A549 (cell line): ENCODE data around the gene TSSK2.

Experiments used
- EP300 ChIP-seq, 2 experiments: fragments of >200 bp; sonication (Bioruptor Twin); formaldehyde crosslinking; IDR thresholded peaks; 2 replicates in 1 of 2; 3 replicates in 1 of 2; pipeline ENCODE4 v1.6.1; 2016 to 2017
- HDAC2 ChIP-seq: fragments of 200-600 bp; sonication (generic); IDR thresholded peaks from 2 replicates; pipeline ENCODE4 v1.6.1; 2016
- HOXA7 ChIP-seq: fragments of 250-450 bp; sonication (Bioruptor Pico); IDR thresholded peaks from 2 replicates; pipeline ENCODE4 v1.5.0; 2020; ENCODE audit warnings: mild to moderate bottlenecking, moderate library complexity
- JUNB ChIP-seq: fragments of >200 bp; sonication (Bioruptor Twin); formaldehyde crosslinking; IDR thresholded peaks from 2 replicates; pipeline ENCODE4 v1.6.1; 2016
- MAZ ChIP-seq: fragments of 150-350 bp; IDR thresholded peaks from 2 replicates; pipeline ENCODE4 v1.6.1; 2014; ENCODE audit warnings: antibody characterized with exemption, low read depth, low read length, borderline replicate concordance
- POLR2A ChIP-seq: IDR thresholded peaks from 2 replicates; pipeline ENCODE4 v1.6.1; 2012; ENCODE audit warnings: mild to moderate bottlenecking, low read length
- RAD21 ChIP-seq, 2 experiments: fragments of >200 bp in 1 of 2; sonication (Bioruptor Twin) in 1 of 2; formaldehyde crosslinking in 1 of 2; IDR thresholded peaks in 1 of 2; conservative IDR thresholded peaks in 1 of 2; 2 replicates in 1 of 2; 3 replicates in 1 of 2; pipeline ENCODE4 v1.6.1; 2012 to 2018; ENCODE audit warnings: inconsistent platforms in 1 of 2
- TF ChIP-seq, protein P1 (sequence below): IDR thresholded peaks from 2 replicates; pipeline ENCODE4 v1.6.1; 2012
- TF ChIP-seq, protein P2 (sequence below): fragments of 200-600 bp; sonication (generic); IDR thresholded peaks from 2 replicates; pipeline ENCODE4 v1.6.1; 2016; ENCODE audit warnings: antibody characterized with exemption, mild to moderate bottlenecking, moderate library complexity
- TF ChIP-seq, protein P3 (sequence below): fragments of >200 bp; sonication (Bioruptor Twin); formaldehyde crosslinking; IDR thresholded peaks from 3 replicates; pipeline ENCODE4 v1.5.1; 2016

DNA sequence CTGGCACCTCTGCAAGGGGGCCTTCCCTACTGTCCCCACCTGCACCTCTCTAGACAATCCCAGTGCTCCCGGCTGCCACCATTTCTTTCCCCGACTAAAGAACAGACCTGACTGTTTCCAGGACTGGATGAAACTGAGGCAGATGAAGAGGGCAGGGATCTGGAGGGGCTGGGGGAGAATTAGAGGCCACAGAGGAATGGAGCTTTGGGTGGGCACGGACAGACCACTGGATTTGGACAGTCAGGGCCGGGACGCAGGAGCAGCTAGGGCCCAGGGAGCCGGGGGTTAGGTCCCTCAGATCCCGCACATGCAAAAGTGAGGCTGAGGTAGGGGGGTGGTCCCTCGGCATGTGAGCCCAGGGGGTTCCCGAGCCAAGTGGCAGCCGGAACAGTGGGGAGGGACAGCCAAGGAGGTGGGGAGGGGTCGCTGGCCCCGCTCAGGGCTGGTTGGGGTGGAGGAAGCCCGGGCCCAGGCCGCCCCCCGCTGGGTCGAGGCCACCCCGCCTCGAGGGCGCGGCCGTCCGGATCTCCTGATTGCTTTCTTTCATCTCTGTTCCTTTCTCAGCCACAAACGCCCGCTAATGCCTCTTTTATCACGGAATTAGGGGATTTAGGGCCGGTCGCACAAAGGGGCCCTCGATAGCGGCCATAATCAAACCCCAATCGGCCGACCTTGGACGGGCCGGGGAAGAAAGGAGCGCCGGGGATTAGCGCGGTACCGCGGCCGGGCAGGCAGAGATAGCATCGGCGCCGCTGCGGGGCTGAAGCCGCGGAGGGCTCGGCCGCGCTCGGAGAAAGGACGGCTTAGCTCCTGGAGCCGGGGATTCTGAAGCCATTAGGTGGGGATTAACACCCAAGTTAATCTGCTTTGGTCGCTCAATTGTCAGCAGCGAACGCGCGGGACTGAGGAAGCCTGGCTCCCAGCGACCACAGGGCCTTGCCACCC lies 38.2 kb downstream of the TSSK2 start:
- TF ChIP-seq, protein P1, sequence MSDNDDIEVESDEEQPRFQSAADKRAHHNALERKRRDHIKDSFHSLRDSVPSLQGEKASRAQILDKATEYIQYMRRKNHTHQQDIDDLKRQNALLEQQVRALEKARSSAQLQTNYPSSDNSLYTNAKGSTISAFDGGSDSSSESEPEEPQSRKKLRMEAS, result no peak
- TF ChIP-seq, protein P2, sequence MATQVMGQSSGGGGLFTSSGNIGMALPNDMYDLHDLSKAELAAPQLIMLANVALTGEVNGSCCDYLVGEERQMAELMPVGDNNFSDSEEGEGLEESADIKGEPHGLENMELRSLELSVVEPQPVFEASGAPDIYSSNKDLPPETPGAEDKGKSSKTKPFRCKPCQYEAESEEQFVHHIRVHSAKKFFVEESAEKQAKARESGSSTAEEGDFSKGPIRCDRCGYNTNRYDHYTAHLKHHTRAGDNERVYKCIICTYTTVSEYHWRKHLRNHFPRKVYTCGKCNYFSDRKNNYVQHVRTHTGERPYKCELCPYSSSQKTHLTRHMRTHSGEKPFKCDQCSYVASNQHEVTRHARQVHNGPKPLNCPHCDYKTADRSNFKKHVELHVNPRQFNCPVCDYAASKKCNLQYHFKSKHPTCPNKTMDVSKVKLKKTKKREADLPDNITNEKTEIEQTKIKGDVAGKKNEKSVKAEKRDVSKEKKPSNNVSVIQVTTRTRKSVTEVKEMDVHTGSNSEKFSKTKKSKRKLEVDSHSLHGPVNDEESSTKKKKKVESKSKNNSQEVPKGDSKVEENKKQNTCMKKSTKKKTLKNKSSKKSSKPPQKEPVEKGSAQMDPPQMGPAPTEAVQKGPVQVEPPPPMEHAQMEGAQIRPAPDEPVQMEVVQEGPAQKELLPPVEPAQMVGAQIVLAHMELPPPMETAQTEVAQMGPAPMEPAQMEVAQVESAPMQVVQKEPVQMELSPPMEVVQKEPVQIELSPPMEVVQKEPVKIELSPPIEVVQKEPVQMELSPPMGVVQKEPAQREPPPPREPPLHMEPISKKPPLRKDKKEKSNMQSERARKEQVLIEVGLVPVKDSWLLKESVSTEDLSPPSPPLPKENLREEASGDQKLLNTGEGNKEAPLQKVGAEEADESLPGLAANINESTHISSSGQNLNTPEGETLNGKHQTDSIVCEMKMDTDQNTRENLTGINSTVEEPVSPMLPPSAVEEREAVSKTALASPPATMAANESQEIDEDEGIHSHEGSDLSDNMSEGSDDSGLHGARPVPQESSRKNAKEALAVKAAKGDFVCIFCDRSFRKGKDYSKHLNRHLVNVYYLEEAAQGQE, result no peak
- TF ChIP-seq JUNB (no peak), MAZ (no peak), EP300 (IDR thresholded peaks at IDR 0.05) (no peak), POLR2A (no peak), HDAC2 (no peak), RAD21 (conservative IDR thresholded peaks at IDR 0.05 in 1 of 2, IDR thresholded peaks at IDR 0.05 in 1 of 2) (no peak), HOXA7 (CRISPR knock-in tag) (no peak)
- TF ChIP-seq, protein P3, sequence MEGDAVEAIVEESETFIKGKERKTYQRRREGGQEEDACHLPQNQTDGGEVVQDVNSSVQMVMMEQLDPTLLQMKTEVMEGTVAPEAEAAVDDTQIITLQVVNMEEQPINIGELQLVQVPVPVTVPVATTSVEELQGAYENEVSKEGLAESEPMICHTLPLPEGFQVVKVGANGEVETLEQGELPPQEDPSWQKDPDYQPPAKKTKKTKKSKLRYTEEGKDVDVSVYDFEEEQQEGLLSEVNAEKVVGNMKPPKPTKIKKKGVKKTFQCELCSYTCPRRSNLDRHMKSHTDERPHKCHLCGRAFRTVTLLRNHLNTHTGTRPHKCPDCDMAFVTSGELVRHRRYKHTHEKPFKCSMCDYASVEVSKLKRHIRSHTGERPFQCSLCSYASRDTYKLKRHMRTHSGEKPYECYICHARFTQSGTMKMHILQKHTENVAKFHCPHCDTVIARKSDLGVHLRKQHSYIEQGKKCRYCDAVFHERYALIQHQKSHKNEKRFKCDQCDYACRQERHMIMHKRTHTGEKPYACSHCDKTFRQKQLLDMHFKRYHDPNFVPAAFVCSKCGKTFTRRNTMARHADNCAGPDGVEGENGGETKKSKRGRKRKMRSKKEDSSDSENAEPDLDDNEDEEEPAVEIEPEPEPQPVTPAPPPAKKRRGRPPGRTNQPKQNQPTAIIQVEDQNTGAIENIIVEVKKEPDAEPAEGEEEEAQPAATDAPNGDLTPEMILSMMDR, result no peak
